Measurements from ENCODE around the gene ADAMTSL1. TPM values are rescaled to one million over a fixed set of nuclear protein-coding genes. Genes with fewer than 3 reads are reported as not detected.

Gene ADAMTSL1
- total RNA-seq, 1 experiment from 2014 or later = 1.2 TPM

GRCh38 chr9:18447131-18447530, 26.8 kb upstream of the ADAMTSL1 start:
- no peaks in the 10 kb centered on the region; the same call in 1 of the 2 replicates for H3K27me3 Mint-ChIP-seq (ENCODE audit: low read depth)
- Histone ChIP-seq H3K79me2 (ENCODE audit: insufficient read depth, low read length) (no peaks in the 10 kb centered on the region), H4K8ac (replicated peaks; ENCODE audit: insufficient read length, low read depth, low read length) (no peak overlapping the region), H3K79me1 (ENCODE audit: insufficient read depth, low read depth, low read length, poor library complexity, severe bottlenecking) (no peaks in the 10 kb centered on the region), H2BK20ac (ENCODE audit: low read depth, low read length, poor library complexity, severe bottlenecking) (no peak overlapping the region), H2BK12ac (ENCODE audit: insufficient read length, low read depth, low read length) (no peak overlapping the region), H3K27ac (ENCODE audit: insufficient read length, low read depth, low read length) (no peak overlapping the region), H3K4me2 (ENCODE audit: insufficient read depth, insufficient read length, low read length) (no peak overlapping the region), H3K18ac (ENCODE audit: insufficient read length, low read depth, low read length) (no peak overlapping the region), H2AFZ (ENCODE audit: low read length) (no peak overlapping the region), H2BK120ac (ENCODE audit: low read depth, low read length, poor library complexity, severe bottlenecking) (no peak overlapping the region), H3K23me2 (ENCODE audit: insufficient read length, low read depth, low read length, poor library complexity, severe bottlenecking) (no peaks in the 10 kb centered on the region), H4K5ac (ENCODE audit: insufficient read length, low read depth, low read length) (no peak overlapping the region), H4K20me1 (ENCODE audit: control insufficient read depth, insufficient read depth, insufficient read length) (no peaks in the 10 kb centered on the region), H3K4ac (ENCODE audit: low read depth, low read length) (no peak overlapping the region), H3T11ph (ENCODE audit: low read length) (no peak overlapping the region), H4K91ac (ENCODE audit: insufficient read length, low read depth, low read length) (no peak overlapping the region), H3K9ac (ENCODE audit: extremely low read depth, insufficient read length, low read length) (no peak overlapping the region), H3K27me3 (ENCODE audit: insufficient read depth, low read length) (no peaks in the 10 kb centered on the region), H2BK15ac (ENCODE audit: low read depth, low read length) (no peak overlapping the region), H3K9me3 (ENCODE audit: control insufficient read depth, low read depth, low read length) (no peaks in the 10 kb centered on the region), H2AK5ac (ENCODE audit: insufficient read length, low read length) (no peak overlapping the region), H3K56ac (ENCODE audit: insufficient read length, low read depth, low read length) (no peak overlapping the region), H3K23ac (ENCODE audit: insufficient read length, low read depth, low read length) (no peak overlapping the region), H3K14ac (ENCODE audit: insufficient read depth, low read length) (no peak overlapping the region), H3K4me1 (ENCODE audit: insufficient read depth, low read length) (no peaks in the 10 kb centered on the region), H2BK5ac (ENCODE audit: insufficient read length, low read length) (no peak overlapping the region)
- WGBS (ENCODE audit: extremely low coverage, insufficient read length, low lambda C conversion rate) = no CpG with 5 or more reads among the region's 4 CpGs
- no peaks in the 10 kb centered on the region for H3K36me3 Mint-ChIP-seq (ENCODE audit: insufficient read depth in 1 of 3, low read depth in 3 of 3)
- no peaks in the 10 kb centered on the region for H3K4me1 Mint-ChIP-seq
- 0 out of 7 replicates have a peak overlapping the region, but pooled peaks of 1 of the 3 experiments have one; percentile 38 for H3K27ac Mint-ChIP-seq
- TF ChIP-seq, protein P1, sequence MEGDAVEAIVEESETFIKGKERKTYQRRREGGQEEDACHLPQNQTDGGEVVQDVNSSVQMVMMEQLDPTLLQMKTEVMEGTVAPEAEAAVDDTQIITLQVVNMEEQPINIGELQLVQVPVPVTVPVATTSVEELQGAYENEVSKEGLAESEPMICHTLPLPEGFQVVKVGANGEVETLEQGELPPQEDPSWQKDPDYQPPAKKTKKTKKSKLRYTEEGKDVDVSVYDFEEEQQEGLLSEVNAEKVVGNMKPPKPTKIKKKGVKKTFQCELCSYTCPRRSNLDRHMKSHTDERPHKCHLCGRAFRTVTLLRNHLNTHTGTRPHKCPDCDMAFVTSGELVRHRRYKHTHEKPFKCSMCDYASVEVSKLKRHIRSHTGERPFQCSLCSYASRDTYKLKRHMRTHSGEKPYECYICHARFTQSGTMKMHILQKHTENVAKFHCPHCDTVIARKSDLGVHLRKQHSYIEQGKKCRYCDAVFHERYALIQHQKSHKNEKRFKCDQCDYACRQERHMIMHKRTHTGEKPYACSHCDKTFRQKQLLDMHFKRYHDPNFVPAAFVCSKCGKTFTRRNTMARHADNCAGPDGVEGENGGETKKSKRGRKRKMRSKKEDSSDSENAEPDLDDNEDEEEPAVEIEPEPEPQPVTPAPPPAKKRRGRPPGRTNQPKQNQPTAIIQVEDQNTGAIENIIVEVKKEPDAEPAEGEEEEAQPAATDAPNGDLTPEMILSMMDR (conservative IDR thresholded peaks at IDR 0.05) = no peak
- DNase-seq = no peak
- H3K4me3 Mint-ChIP-seq = no peak overlapping the region
- H3K9me3 Mint-ChIP-seq = no peaks in the 10 kb centered on the region

Data from H9 (cell line).